Suprapubic skin (tissue), 4 donors: ENCODE results near the gene PVR. TPM values are rescaled to one million over a fixed set of nuclear protein-coding genes. Genes with fewer than 3 reads are reported as not detected.

Experiments
- DNase-seq, 2 donors: peaks; one replicate each; pipeline ENCODE4 v3.0.0-alpha.2; 2019; ENCODE audit warnings: low spot score in 2 of 2
- H3K27ac ChIP-seq: fragments of 200-600 bp; sonication (generic); one replicate; pipeline ENCODE4 v1.5.1; 2019
- H3K27me3 ChIP-seq: fragments of 200-600 bp; sonication (generic); one replicate; pipeline ENCODE4 v1.5.1; 2019
- H3K36me3 ChIP-seq: fragments of 200-600 bp; sonication (generic); one replicate; pipeline ENCODE4 v1.5.1; 2019
- H3K4me1 ChIP-seq: fragments of 200-600 bp; sonication (generic); one replicate; pipeline ENCODE4 v1.5.1; 2019
- H3K4me3 ChIP-seq: fragments of 200-600 bp; sonication (generic); one replicate; pipeline ENCODE4 v1.5.1; 2019; ENCODE audit warnings: mild to moderate bottlenecking
- H3K9me3 ChIP-seq: fragments of 200-600 bp; sonication (generic); one replicate; pipeline ENCODE4 v1.5.1; 2019
- CTCF ChIP-seq, 2 donors: fragments of 200-600 bp in 1 of 2; fragments of 450-650 bp in 1 of 2; sonication (generic) in 1 of 2; IDR thresholded peaks; one replicate each; pipeline ENCODE4 v1.5.1; 2016 to 2019; ENCODE audit warnings: antibody characterized with exemption in 2 of 2, mild to moderate bottlenecking in 1 of 2, moderate library complexity in 1 of 2
- EP300 ChIP-seq: sonication (generic); formaldehyde crosslinking; IDR thresholded peaks from one replicate; pipeline ENCODE4 v1.6.1; 2017; ENCODE audit warnings: antibody characterized with exemption
- POLR2A ChIP-seq, 2 donors: fragments of 450-650 bp; IDR thresholded peaks; one replicate each; pipeline ENCODE4 v1.6.1; 2017; ENCODE audit warnings: antibody characterized with exemption in 2 of 2, mild to moderate bottlenecking in 2 of 2, moderate library complexity in 2 of 2
- POLR2AphosphoS5 ChIP-seq, 3 donors: sonication (generic); formaldehyde crosslinking; IDR thresholded peaks; one replicate each; pipeline ENCODE4 v1.6.1; 2017; ENCODE audit warnings: antibody characterized with exemption in 3 of 3
- WGBS: methylation state at CpG from one replicate; pipeline ENCODE4 v1.1.5; 2018; 5-methylcytosine and 5-hydroxymethylcytosine counted together
- total RNA-seq, 4 donors: library from RNA; depleted of rRNA; stranded (reverse); fragments of >200 nt; gene quantifications; one replicate each; pipeline ENCODE4 v1.1.0, GENCODE V29; 2016

Gene PVR
- total RNA-seq, 4 donors from 2014 or later = 14.0 to 24.6 (median 15.5) TPM

- DNase-seq = peak in 1 of 2 donors; percentile 73
- TF ChIP-seq POLR2AphosphoS5 (IDR thresholded peaks at IDR 0.05) (no peak), CTCF (IDR thresholded peaks at IDR 0.05) (peak; percentile 60 to 80), POLR2A (IDR thresholded peaks at IDR 0.05) (no peak), EP300 (no peak)
- H3K27ac ChIP-seq = no peak overlapping the region
- H3K9me3 ChIP-seq = no peaks in the 10 kb centered on the region
- WGBS = 38% methylated on average over 25 of the region's 25 CpGs
- peaks cover 56% of the 10 kb centered on the region for H3K36me3 ChIP-seq
- no peaks in the 10 kb centered on the region for H3K27me3 ChIP-seq
- H3K4me1 ChIP-seq = peaks cover 7% of the 10 kb centered on the region
- no peak overlapping the region for H3K4me3 ChIP-seq
Measured at GRCh38 chr19:44657211-44657921, 13.7 kb downstream of the PVR start.

GRCh38 chr19:44658069-44658733 is 14.5 kb downstream of the PVR start:
- WGBS = 94% methylated on average over 3 of the region's 3 CpGs
- no peaks in the 10 kb centered on the region for H3K9me3 ChIP-seq
- no peak for TF ChIP-seq POLR2A (IDR thresholded peaks at IDR 0.05)
- TF ChIP-seq CTCF (IDR thresholded peaks at IDR 0.05) = no peak
- no peak for TF ChIP-seq POLR2AphosphoS5 (IDR thresholded peaks at IDR 0.05)
- no peak for TF ChIP-seq EP300
- peaks cover 14% of the 10 kb centered on the region for H3K4me1 ChIP-seq
- H3K27me3 ChIP-seq = no peaks in the 10 kb centered on the region
- no peak overlapping the region for H3K4me3 ChIP-seq
- DNase-seq = no peak
- H3K36me3 ChIP-seq = peaks cover 56% of the 10 kb centered on the region
- H3K27ac ChIP-seq = no peak overlapping the region

GRCh38 chr19:44660081-44660480 is 16.4 kb downstream of the PVR start:
- H3K4me1 ChIP-seq = peaks cover 16% of the 10 kb centered on the region
- no peaks in the 10 kb centered on the region for H3K9me3 ChIP-seq
- H3K36me3 ChIP-seq = peaks cover 47% of the 10 kb centered on the region
- no CpG with 5 or more reads among the region's 4 CpGs for WGBS
- no peak for TF ChIP-seq EP300
- no peak for TF ChIP-seq CTCF (IDR thresholded peaks at IDR 0.05)
- TF ChIP-seq POLR2A (IDR thresholded peaks at IDR 0.05) = no peak
- no peak for TF ChIP-seq POLR2AphosphoS5 (IDR thresholded peaks at IDR 0.05)
- H3K4me3 ChIP-seq = no peak overlapping the region
- H3K27me3 ChIP-seq = no peaks in the 10 kb centered on the region
- DNase-seq = no peak
- H3K27ac ChIP-seq = no peak overlapping the region

GRCh38 chr19:44661205-44661604 is 17.5 kb downstream of the PVR start:
- H3K4me1 ChIP-seq = peaks cover 16% of the 10 kb centered on the region
- H3K27ac ChIP-seq = no peak overlapping the region
- no peak overlapping the region for H3K4me3 ChIP-seq
- H3K27me3 ChIP-seq = no peaks in the 10 kb centered on the region
- peaks cover 43% of the 10 kb centered on the region for H3K36me3 ChIP-seq
- WGBS = 86% methylated on average over 10 of the region's 11 CpGs
- no peaks in the 10 kb centered on the region for H3K9me3 ChIP-seq
- no peak for DNase-seq
- TF ChIP-seq POLR2AphosphoS5 (IDR thresholded peaks at IDR 0.05) = no peak
- no peak for TF ChIP-seq EP300
- no peak for TF ChIP-seq CTCF (IDR thresholded peaks at IDR 0.05)
- TF ChIP-seq POLR2A (IDR thresholded peaks at IDR 0.05) = no peak

- H3K27ac ChIP-seq = no peak overlapping the region
- H3K27me3 ChIP-seq = no peaks in the 10 kb centered on the region
- peaks cover 43% of the 10 kb centered on the region for H3K36me3 ChIP-seq
- no peak for DNase-seq
- H3K4me3 ChIP-seq = no peak overlapping the region
- WGBS = 60% methylated on average over 7 of the region's 7 CpGs
- no peaks in the 10 kb centered on the region for H3K9me3 ChIP-seq
- TF ChIP-seq CTCF (IDR thresholded peaks at IDR 0.05) (no peak), POLR2AphosphoS5 (IDR thresholded peaks at IDR 0.05) (no peak), EP300 (no peak), POLR2A (IDR thresholded peaks at IDR 0.05) (no peak)
- peaks cover 16% of the 10 kb centered on the region for H3K4me1 ChIP-seq
Measured at GRCh38 chr19:44661904-44662303, 18.2 kb downstream of the PVR start.
